M059J (cell line): ENCODE results near the gene RNASE12. TPM values are rescaled to one million over a fixed set of nuclear protein-coding genes. Genes with fewer than 3 reads are reported as not detected.
"Not testable (repeated sequence)": the region's sequence is repeated elsewhere in the genome, so short reads cannot be mapped to it uniquely, and the experiment has no call there.

Experiments used
- DNase-seq: peaks from one replicate; pipeline ENCODE4 v3.0.0-alpha.2; 2012; ENCODE audit warnings: low read depth
- total RNA-seq: library from RNA; depleted of rRNA; stranded (reverse); fragments of >200 nt; shearing (Covaris generic); gene quantifications from 2 replicates; pipeline ENCODE4 v1.2.3, GENCODE V29; 2014

Gene RNASE12
- total RNA-seq, 1 experiment from 2014 or later, result not detected

- DNase-seq, result no peak
Observed at GRCh38 chr14:20583142-20583541, 8.0 kb downstream of the RNASE12 start.

- DNase-seq, result no peak
Observed at GRCh38 chr14:20580242-20580641, 10.9 kb downstream of the RNASE12 start.

- no peak for DNase-seq
Observed at GRCh38 chr14:20578784-20579502, 12.2 kb downstream of the RNASE12 start.

DNA sequence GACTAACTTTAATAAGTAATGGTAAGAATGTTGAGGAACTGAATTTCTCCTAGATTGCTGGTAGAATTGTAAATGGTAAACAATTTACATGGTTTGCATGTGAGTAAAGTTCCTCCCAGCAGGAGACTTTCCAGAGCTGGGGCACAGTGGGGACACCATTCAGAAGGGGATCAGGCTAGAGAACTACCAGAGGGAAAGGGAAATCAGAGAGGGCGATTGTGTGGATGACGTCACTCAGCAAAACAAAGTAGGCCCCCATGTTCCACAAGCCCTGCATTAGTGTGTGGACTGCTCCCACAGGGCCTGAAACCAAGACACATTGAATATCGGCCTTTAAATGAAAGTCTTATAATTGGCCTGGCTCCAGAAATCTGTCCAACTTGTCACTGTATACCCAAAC lies 12.9 kb downstream of the RNASE12 start:
- no peak for DNase-seq

DNA sequence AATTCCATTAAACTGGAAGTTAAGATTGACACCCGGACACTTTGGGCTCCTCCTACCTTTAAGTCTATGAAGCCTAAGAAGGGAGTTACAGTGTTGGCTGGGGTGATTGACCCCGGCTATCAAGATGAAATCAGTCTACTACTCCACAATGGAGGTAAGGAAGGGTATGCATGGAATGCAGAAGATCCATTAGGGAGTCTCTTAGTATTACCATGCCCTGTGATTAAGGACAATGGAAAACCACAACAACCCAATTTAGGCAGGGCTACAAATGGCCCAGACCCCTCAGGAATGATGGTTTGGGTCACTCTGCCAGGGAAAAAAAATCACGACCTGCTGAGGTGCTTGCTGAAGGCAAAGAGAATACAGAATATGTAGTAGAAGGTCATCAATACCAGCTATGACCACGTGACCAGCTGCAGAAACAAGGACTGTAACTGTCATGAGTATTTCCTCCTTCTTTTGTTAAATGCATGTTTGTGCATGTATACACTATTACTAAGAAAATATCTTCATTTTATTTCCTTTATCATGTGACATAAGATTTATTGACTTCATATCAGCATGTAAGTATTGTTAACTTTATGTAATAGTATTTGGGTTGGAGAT lies 18.7 kb downstream of the RNASE12 start:
- DNase-seq, result not testable (repeated sequence)

GRCh38 chr14:20570720-20571119 lies 20.5 kb downstream of the RNASE12 start:
- DNase-seq, result not testable (repeated sequence)

- DNase-seq, result not testable (repeated sequence)
Observed at GRCh38 chr14:20569865-20570264, 21.3 kb downstream of the RNASE12 start.

DNA sequence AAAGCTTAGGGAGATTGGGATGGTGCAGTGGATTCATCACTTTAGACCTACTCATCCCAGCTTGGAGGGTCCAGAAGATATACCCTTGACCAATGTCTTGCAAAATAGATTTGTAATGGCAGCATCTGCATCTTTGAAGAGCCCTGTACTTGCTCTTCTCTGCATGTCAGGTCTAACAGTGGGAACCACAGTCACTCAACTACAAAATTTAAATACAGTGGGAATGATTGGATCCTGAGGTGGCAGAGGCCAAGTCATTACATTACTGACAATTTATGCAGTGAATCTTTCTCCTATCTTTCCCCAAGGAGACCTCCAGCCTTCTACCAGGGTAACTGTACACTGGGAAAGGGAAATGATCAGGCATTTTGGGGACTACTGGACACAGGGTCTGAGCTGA lies 22.1 kb downstream of the RNASE12 start:
- DNase-seq, result no peak

DNA sequence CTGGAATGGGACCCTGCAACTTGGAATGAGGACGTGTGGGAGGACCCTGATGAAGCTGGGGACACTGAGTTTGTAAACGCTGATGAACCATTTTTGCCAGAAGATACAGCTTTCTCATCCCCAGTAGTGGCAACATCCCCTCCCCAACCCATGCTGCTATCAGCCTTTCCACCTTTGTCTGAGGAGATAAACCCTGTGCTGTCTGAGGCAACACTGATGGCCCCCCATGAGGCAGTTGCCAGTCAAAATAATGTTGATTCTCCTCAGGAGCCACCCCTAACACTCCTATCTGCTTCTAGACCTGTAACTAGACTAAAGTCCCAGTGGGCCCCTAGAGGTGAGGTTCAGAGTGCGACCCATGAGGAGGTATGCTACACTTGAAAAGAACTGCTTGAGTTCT lies 22.8 kb downstream of the RNASE12 start:
- no peak for DNase-seq

- DNase-seq, result not testable (repeated sequence)
Observed at GRCh38 chr14:20567199-20567598, 24.0 kb downstream of the RNASE12 start.

GRCh38 chr14:20564501-20564997 lies 26.6 kb downstream of the RNASE12 start:
- DNase-seq, result no peak

- no peak for DNase-seq
Observed at GRCh38 chr14:20563971-20564370, 27.2 kb downstream of the RNASE12 start.

DNA sequence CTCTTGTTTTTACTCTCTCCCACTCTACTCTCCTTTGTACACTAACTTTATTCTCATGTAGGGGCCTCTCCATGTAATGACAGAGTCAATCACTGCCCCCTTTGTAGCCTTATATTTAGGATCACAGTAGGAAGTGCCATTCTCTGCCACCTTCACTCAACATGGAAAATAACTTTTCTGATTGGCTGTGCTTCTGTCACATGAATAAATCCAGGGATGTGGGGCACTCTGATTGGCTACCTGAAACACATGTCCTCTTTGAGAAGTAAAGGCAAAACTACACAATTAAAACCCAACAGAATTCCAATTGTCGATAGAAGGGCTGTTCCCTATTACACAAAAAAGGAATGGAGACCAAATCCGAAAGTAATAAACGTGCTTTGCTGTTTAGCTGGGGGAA lies 30.2 kb downstream of the RNASE12 start, which contains the start of gene RNASE9:
RNASE9 (minus strand) TSS at position 87 of the 400 bp plus-strand sequence.
- DNase-seq, result no peak

- no peak for DNase-seq
Observed at GRCh38 chr14:20559461-20559904, 31.7 kb downstream of the RNASE12 start.

- no peak for DNase-seq
Observed at GRCh38 chr14:20557212-20557542, 34.0 kb downstream of the RNASE12 start.

GRCh38 chr14:20556500-20557211 lies 34.5 kb downstream of the RNASE12 start:
- no peak for DNase-seq

DNA sequence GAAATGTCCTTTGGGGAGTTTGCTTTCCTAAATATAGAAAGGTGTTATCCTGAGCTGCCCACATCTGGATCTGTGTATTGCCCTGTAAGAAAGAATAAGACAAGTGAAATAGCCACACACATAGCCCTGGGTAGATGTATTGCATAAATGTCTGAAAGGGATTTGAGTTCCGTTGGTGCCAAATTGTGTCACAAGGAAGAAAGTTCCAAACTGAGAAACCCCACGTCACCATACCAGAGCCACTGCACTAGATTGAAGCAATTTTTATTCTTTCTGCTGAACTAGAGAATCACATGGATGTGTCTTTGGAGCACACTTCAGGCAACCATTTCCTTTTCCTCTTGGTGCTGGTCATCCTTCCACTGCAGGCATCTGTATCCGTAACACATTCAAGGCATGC lies 35.3 kb downstream of the RNASE12 start:
- DNase-seq, result no peak

DNA sequence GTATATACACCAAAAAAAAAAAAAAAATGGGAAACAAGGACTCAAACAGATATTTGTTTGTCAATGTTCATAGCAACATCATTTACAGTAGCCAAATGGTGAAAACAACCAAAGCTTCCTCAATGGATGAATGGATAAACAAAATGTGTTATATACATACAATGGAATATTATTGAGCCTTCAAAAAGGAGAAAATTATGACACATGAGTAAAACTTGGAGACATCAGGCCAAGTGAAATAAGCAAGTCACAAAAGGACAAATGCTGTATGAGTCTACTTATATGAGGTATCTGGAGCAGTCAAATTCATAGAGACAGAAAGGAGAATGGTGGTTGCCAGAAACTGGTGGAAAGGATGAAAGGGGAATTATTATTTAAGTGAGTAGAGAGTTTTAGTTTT lies 38.2 kb downstream of the RNASE12 start:
- DNase-seq, result no peak

DNA sequence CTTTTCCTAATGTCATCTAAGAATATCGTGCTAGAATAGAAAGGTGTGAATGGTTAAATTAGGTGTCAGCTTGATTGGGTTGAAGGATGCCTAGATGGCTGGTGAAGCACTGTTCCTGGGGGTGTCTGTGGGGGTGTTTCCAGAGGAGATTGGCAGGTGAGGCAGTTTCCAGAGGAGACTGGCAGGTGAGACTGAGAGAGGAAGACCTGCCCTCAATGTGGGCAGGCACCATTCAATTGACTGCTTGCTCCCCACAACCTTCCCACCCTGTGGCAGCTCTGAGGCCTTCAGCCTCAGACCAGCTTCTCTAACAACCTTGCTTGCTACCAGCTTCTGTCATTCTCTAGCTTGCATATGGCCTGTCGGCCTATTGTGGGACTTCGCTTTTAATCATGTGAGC lies 39.6 kb downstream of the RNASE12 start:
- DNase-seq, result no peak

DNA sequence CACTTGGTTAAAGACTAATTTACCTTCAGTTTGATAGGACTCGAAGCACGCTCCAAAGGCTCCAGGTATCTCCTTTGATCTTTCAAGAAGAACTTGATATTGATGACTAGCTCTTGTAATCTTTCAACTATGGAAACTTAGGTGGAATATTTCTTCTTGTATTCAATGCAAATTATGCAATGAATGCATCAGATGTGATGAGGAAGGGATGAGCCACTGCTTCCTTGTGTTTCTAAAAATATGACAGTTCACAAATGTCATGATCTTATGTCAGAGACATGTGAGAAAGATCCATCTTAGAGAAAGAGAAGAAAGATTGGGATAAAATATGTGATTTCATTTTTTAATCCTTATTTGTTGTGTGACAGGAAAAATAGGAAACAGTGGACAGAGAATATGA lies 40.2 kb downstream of the RNASE12 start:
- DNase-seq, result no peak

- DNase-seq, result no peak
Observed at GRCh38 chr14:20548414-20549158, 42.6 kb downstream of the RNASE12 start.

DNA sequence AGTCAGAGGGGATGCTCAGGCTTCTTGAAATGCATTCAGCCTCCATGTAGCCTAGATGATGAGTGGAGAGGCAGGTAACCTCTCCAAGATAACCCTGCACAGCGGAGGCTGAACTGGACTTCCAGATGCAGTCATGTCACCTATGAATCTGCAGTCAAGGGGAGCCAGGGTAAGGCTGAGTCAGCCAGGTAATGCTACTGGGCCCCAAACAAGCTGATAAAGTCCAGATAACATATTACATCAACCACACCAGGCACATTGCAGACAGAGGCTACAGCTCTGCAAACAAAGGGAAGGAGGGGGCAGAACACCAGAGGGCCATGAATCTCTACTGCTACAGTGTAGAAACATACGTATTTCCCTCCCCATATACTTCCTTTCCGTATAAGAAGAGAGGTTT lies 44.3 kb downstream of the RNASE12 start:
- DNase-seq, result no peak
